ENCODE results near the gene ADAMTS14.

DNA sequence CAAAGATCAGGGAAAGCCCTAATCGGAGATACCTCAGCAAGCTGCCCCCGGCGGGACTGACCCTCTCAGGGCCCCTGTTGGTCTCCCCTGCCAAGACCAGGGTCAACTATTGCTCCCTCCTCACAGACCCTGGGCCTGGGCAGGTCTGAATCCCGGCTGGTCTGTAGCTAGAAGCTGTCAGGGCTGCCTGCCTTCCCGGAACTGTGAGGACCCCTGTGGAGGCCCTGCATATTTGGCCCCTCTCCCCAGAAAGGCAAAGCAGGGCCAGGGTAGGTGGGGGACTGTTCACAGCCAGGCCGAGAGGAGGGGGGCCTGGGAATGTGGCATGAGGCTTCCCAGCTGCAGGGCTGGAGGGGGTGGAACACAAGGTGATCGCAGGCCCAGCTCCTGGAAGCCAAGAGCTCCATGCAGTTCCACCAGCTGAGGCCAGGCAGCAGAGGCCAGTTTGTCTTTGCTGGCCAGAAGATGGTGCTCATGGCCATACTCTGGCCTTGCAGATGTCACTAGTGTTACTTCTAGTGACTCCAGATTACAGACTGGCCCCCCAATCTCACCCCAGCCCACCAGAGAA, 88.8 kb downstream of the ADAMTS14 start:
- TF ChIP-seq BHLHE40 (IDR thresholded peaks at IDR 0.05; ENCODE audit: borderline replicate concordance), result no peak
- TF ChIP-seq PKNOX1 (IDR thresholded peaks at IDR 0.05), result no peak
- TF ChIP-seq SP1 (IDR thresholded peaks at IDR 0.05), result no peak
- no peak for TF ChIP-seq ZNF384 (IDR thresholded peaks at IDR 0.05)
- no peak for TF ChIP-seq LEF1 (IDR thresholded peaks at IDR 0.05; ENCODE audit: borderline replicate concordance)
- TF ChIP-seq FOXM1 (IDR thresholded peaks at IDR 0.05; ENCODE audit: borderline replicate concordance), result no peak

Data from HEK293T (cell line).